ENCODE measurements around the gene HSPB9.

The HSPB9 gene

GRCh38 chr17:42171831-42172230 lies 49.2 kb downstream of the HSPB9 start:
- Histone ChIP-seq H3K4me3 (ENCODE audit: low read depth, low read length) (no peak overlapping the region), H3K27ac (ENCODE audit: low read depth, low read length) (no peak overlapping the region), H3K36me3 (ENCODE audit: insufficient read depth, low read length) (no peaks in the 10 kb centered on the region), H3K79me2 (ENCODE audit: control insufficient read depth, insufficient read depth, low read length, unreplicated experiment) (no peaks in the 10 kb centered on the region), H2AFZ (ENCODE audit: low read length, unreplicated experiment) (no peak overlapping the region), H3K27me3 (ENCODE audit: insufficient read depth, low read length) (peaks cover 18% of the 10 kb centered on the region), H3K4me1 (ENCODE audit: control insufficient read depth, insufficient read depth, low read length, unreplicated experiment) (no peaks in the 10 kb centered on the region)

Data from ACC112 (cell line).